Upper lobe of right lung (tissue), 1 donor: ENCODE data around the gene RNF40. TPM values are rescaled to one million over a fixed set of nuclear protein-coding genes. Genes with fewer than 3 reads are reported as not detected.
A peak's percentile ranks its signal among the peaks of the same experiment; 100 is the strongest.

Source experiments
- ATAC-seq: fragments of 200-7000 bp; cut with Tn5 transposase; one replicate; pipeline ENCODE4 v1.9.1; 2020; ENCODE audit warnings: mild to moderate bottlenecking, moderate library complexity
- DNase-seq: peaks from one replicate; pipeline ENCODE4 v3.0.0-alpha.2; 2020
- H3K27ac ChIP-seq: fragments of 200-600 bp; one replicate; pipeline ENCODE4 v1.8.0; 2022
- H3K27me3 ChIP-seq: fragments of 200-600 bp; one replicate; pipeline ENCODE4 v1.8.0; 2022; ENCODE audit warnings: mild to moderate bottlenecking
- H3K36me3 ChIP-seq: fragments of 200-600 bp; one replicate; pipeline ENCODE4 v1.8.0; 2022
- H3K4me1 ChIP-seq: fragments of 200-600 bp; one replicate; pipeline ENCODE4 v1.8.0; 2022
- H3K4me3 ChIP-seq: fragments of 200-600 bp; one replicate; pipeline ENCODE4 v1.8.0; 2022; ENCODE audit warnings: mild to moderate bottlenecking
- H3K9me3 ChIP-seq: fragments of 200-600 bp; one replicate; pipeline ENCODE4 v1.8.0; 2022
- CTCF ChIP-seq: fragments of 200-600 bp; IDR thresholded peaks from one replicate; pipeline ENCODE4 v1.8.0; 2022; ENCODE audit warnings: antibody characterized with exemption
- intact Hi-C: fragments of 100-400 bp; cut with DNase I; formaldehyde crosslinking; loops from one replicate; pipeline ENCODE4 v1.11.0; 2022
- total RNA-seq: library from RNA; stranded (reverse); fragmentation: NEBNext Ultra II Directional; extraction: Animal tissue kit (Norgen Biotek cat#: 25700); gene quantifications from one replicate; pipeline ENCODE4 v1.2.1, GENCODE V29; 2021
- donor health status: DM: no; HTN: yes; CAD: no; lungs with severe emphysema.

The RNF40 gene
- total RNA-seq, 1 donor from 2014 or later, result 93.6 TPM

GRCh38 chr16:30782486-30783279 lies 20.6 kb downstream of the RNF40 start:
- H3K4me3 ChIP-seq, result no peak overlapping the region
- H3K27me3 ChIP-seq, result no peaks in the 10 kb centered on the region
- no peak for ATAC-seq
- no peak for DNase-seq
- intact Hi-C loops, result no loop called here
- no peaks in the 10 kb centered on the region for H3K9me3 ChIP-seq
- H3K36me3 ChIP-seq, result peaks cover 17% of the 10 kb centered on the region
- H3K4me1 ChIP-seq, result peaks cover 2% of the 10 kb centered on the region
- H3K27ac ChIP-seq, result no peak overlapping the region
- no peak for TF ChIP-seq CTCF

DNA sequence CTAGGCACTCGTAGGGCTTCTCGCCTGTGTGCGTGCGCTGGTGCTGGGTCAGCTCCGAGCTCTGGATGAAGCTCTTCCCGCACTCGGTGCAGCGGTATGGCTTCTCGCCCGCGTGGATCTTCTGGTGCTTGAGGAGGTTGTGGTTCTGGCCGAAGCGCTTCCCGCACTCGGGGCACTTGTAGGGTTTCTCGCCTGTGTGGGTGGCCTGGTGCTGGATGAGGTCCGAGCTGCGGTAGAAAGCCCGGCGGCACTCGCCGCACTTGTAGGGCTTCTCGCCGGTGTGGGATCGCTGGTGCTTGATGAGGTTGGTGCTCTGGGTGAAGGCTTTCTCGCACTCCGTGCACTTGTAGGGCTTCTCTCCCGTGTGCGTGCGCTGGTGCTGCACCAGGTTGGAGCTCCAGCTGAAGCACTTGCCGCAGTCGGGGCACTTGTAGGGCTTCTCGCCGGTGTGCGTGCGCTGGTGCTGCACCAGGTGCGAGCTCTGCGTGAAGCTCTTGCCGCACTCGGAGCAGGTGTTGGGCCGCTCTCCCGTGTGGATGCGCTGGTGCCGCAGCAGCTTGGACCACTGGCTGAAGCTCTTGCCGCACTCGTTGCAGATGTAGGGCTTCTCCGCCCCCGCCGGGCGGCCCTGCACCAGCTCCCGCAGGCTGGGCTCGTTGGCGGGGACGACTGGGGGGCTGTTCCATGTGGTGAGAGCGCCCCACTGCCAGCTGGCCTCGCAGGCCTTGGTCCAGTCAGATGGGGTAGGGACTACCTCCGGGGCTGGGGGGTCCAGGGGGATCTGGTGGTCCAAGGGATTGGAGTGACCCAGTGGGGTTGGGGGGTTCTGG lies 21.4 kb downstream of the RNF40 start:
- intact Hi-C loops, result no loop called here
- peaks cover 17% of the 10 kb centered on the region for H3K36me3 ChIP-seq
- no peak for DNase-seq
- H3K27me3 ChIP-seq, result no peaks in the 10 kb centered on the region
- H3K4me3 ChIP-seq, result no peak overlapping the region
- no peak for TF ChIP-seq CTCF
- H3K27ac ChIP-seq, result no peak overlapping the region
- H3K4me1 ChIP-seq, result peaks cover 8% of the 10 kb centered on the region
- H3K9me3 ChIP-seq, result no peaks in the 10 kb centered on the region
- ATAC-seq, result no peak

DNA sequence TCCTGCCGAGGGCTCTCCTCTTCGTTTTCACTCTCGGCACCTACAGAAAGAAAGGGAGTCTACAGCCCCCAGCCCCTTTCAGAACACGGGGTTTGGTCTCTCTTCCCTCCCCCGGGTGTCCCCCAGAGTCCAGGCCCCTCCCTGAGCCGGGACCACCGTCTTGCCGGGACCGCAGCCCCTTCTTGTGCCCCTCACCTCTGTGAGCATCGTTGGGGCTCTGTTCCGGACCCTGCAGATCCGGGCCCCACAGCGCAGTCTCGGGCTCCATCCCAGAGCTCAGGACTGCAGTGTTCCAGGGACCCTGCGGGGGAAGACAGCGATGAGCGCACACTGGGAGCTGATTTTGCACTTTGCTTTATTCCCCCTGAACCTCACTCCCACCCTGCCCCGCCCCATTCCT lies 22.1 kb downstream of the RNF40 start:
- peaks cover 8% of the 10 kb centered on the region for H3K4me1 ChIP-seq
- intact Hi-C loops, result no loop called here
- no peaks in the 10 kb centered on the region for H3K27me3 ChIP-seq
- H3K27ac ChIP-seq, result no peak overlapping the region
- H3K36me3 ChIP-seq, result peaks cover 17% of the 10 kb centered on the region
- DNase-seq, result no peak
- no peaks in the 10 kb centered on the region for H3K9me3 ChIP-seq
- no peak for TF ChIP-seq CTCF
- no peak overlapping the region for H3K4me3 ChIP-seq
- no peak for ATAC-seq

GRCh38 chr16:30785126-30786106 lies 23.3 kb downstream of the RNF40 start:
- Histone ChIP-seq H3K36me3 (peaks cover 17% of the 10 kb centered on the region), H3K27ac (no peak overlapping the region), H3K27me3 (no peaks in the 10 kb centered on the region), H3K9me3 (no peaks in the 10 kb centered on the region), H3K4me3 (peak overlapping the region; percentile 92), H3K4me1 (peaks cover 8% of the 10 kb centered on the region)
- DNase-seq (no peak), ATAC-seq (no peak)
- intact Hi-C loops, result no loop called here
- TF ChIP-seq CTCF, result no peak
